Measurements from ENCODE around the gene COL4A2.
"Not testable (repeated sequence)": the region's sequence is repeated elsewhere in the genome, so short reads cannot be mapped to it uniquely, and the experiment has no call there.

COL4A2 gene

DNA sequence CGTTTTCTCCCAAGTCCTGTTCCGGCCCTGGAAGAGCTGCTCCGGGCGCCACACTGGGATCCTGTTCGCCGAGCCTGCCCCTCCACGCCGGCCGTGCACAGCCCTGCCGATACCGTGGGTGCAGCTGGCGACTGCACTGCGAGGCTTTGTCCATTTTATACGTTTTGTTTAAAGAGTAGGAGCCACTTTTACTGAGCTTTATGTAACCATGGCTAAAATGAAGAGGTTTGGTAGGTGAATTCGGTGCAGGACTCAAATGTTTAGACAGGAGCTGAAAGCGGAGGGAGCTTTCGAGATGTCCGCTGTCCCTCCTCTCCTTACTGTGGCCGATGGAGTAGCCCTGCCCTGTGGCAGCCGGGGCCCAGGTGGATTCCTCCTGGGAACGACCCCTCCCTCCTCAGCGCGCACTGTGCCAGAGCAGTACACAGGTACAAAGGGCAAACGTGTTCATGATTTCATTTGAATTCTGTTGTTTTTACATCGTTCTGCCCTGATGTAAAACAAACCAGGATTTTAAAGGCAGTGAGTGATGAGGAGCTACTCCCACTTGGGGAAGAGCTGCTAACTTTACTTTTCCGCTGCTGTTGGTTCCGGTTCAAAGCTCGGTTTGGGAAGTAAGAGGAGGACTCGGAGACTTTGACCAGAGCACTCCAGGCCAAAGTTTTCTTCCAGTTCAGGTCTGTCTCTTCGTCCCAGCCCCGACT is 1.7 kb downstream of the COL4A2 start:
- DNase-seq (ENCODE audit: low spot score): no peak

DNA sequence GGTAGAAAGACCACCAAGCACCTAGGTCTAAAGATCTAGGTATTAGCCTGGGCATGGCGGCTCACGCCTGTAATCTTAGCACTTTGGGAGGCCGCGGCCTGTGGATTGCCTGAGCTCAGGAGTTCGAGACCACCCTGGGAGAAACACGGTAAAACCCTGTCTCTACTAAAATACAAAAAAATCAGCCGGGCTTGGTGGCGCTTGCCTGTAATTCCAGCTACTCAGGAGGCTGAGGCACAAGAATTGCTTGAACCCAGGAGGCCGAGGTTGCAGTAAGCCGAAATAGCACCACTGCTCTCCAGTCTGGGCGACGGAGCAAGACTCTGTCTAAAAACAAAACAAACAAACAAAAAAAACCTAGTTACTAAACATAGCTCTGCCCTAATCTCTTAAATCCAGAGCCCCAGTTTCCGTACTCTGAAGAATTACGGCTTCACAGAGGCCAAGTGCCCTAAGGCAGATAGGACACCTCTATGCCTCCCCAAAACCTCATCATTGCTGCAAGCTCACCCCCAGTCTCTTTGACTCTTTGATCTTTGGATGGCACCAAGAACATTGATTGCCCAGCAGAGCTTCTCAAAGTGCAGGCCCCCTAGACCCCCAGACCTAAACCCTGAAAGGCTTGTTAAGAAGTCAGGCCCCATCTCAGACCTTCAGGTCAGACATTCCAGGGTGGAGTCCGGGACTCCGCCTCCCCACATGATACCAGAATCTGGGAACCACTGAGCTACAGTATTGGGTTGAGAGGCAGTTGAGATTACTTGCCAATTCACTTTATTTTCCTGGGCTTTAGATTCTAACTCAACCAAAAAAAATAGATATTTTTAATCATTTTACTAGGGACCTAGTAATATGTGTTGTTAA is 2.8 kb downstream of the COL4A2 start:
- no peak for DNase-seq (ENCODE audit: low spot score)

DNA sequence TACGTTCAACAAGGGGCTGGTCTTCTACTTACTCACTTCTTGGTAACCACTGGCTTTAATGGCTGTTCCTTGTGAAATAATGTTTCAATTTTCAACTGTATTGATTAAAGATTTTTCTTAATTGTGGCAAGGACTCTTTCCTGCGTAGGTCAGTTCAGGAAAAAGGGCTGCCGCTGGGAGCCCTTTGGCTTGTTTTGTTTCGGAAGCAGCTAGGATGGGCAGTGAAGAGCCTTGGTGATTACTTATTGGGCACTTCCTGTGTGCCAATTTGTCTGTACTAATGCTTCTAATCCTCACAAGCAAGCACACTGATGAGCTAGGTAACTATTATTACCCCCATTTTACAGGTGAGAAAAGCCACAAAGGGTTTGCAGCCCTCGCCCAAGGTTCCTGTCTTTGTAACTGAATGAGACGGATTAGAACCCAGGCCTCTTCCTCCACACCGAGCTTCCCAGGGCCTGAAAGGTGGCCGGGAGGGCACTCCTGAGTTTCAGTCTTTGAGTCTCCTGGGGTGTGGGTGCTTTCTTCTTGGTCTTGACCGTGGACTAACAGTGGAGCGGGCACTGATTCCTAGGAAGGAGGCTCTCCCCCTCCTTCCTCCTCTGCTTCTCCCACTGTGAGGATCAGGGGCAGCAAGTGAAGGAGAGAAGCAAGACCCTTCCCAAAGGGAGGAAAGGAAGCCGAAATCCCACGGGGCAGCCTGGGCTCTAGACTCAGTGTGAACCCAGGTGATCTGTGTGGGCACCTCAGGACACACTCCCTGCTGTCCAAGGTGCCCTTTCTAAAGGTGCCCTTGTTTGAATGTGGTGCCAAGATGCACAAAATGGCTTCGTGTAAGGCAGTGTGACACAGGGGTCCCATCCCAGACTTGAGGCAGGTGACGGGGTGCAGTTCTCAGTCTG is 3.7 kb downstream of the COL4A2 start:
- DNase-seq (ENCODE audit: low spot score): no peak

DNA sequence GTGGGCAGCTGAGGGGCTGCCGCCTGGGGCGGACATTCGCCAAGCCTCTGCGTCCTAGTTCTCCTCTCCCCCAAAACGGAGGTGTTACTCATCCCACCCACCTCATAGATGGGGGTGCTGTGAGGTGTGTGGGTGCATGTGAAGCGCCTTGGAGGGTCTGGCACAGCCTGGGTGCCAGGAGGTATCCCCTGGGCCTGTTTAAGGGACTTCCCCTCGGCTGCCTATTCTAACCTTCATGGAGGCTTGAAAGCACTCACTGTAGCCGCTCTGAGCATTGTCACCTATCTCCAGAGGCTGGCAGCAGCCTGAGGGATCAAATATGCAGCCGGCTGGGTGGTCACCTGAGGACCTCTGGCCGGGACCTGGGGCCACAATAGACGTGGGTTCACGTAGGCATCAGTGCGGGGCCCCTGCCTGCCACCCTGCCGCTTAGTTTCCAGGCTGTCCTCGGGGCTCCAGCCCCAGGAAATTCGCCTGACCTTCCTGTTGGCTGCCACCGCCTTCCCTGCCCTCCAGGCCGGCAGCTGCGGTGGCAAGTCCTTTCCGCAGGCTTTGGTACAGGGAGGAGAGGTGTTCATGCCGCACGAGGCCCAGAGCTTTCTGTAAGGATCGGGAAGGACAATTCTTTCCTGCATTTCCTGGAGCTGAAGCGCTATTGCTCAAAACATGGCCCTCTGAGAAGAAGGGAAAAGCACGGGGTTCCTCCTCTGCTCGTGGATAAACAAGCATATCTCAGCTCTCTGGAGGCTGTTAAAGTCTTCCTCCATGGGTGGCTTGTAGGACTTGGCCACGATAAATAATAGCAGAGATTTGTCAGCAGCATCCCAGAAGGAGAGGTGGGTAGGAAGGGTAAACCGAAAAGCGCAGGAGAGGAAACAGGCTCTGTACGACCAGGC is 4.6 kb downstream of the COL4A2 start:
- no peak for DNase-seq (ENCODE audit: low spot score)

DNA sequence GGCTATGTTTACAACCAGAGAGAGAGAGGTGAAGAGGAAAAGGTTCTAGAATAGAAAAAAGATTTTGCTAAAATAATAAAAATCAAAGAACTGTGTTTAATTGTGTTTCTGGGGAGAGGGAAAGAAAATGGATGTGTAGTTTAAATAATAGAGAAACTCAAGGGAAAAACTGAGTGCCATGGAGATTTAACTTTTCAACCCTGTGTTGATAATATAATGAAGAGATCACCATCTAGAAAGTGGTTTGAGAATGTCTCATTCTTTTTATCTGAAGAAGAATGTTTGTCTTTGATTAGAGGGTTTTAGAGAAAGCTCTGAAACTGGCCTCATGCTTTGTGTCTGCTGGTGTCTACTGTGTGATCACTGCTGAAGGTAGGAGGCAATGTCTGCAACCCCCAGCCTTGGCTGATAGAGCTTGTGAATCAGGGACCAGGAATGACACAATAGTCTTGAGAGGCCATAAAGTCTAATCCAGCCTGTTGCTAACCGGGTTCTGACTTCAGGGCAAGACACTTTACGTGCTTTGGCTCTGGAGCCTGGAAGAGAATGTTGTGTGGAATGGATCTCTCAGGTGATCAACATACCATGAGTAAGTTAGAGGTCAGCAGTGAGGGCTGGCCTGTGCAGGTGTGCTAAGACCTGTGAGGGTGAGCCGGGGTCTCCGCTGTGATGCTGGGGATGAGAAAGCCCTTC is 5.4 kb downstream of the COL4A2 start:
- no peak for DNase-seq (ENCODE audit: low spot score)

DNA sequence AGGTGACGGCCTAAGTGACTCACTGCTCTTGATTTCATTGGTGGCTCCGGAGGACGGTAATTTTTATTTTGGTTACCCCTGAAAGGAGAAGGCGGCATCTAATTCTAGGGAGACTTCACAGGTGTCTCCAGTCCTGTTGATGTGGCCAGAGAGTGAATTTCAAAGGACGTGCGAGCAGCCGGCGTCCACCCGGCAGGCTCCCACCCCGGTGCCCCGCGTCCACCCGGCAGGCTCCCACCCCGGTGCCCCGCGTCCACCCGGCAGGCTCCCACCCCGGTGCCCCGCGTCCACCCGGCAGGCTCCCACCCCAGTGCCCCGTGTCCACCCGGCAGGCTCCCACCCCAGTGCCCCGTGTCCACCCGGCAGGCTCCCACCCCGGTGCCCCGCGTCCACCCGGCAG is 6.2 kb downstream of the COL4A2 start:
- DNase-seq (ENCODE audit: low spot score): not testable (repeated sequence)

DNA sequence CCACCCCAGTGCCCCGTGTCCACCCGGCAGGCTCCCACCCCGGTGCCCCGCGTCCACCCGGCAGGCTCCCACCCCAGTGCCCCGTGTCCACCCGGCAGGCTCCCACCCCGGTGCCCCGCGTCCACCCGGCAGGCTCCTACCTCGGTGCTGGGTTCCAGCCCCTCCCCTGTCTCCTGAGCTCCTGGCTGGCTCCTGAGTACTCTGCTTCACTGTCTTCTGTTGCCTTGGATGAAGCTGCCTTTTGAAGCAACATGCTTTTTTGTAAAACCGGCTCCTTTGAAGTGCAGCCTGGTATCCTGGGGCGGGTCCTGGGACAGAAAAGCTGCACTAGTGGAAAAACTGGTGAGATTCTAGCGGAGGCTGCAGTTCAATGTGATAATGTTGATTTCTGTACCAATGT is 6.6 kb downstream of the COL4A2 start:
- not testable (repeated sequence) for DNase-seq (ENCODE audit: low spot score)

DNA sequence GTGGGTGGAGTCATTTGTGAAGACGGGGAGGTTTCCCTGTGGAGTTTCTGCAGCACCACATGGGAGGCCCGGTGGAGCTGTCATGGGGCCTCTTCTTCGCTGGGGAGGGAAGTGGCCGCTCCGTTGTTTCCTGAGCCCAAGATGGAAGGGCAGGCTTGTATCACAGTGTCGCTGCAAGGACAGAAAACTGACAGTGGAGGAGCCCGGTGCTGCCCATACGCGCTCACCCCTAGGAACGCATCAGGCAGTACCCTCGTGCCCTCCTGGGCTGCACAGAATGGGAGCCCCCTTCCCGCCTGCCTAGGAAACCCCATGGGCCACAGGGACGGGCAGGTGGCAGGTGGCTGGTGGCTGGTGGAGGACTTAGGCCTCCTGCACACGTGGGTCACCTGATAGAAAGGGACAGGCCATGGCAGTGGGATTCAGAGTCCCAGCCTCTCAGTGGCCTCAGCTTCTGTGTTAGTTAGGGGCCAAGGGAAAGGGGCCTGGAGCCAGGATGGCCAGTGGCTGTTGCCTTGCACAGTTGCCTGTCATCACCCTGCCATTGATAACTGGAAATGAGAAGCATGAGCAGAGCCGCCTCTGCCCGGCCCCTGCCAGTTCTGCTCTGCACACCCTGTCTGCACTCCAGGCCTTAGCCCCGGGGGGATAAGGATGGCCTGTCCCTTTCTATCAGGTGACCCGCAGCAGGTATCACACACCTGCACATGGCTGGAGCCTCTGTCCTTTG is 7.6 kb downstream of the COL4A2 start:
- no peak for DNase-seq (ENCODE audit: low spot score)

DNA sequence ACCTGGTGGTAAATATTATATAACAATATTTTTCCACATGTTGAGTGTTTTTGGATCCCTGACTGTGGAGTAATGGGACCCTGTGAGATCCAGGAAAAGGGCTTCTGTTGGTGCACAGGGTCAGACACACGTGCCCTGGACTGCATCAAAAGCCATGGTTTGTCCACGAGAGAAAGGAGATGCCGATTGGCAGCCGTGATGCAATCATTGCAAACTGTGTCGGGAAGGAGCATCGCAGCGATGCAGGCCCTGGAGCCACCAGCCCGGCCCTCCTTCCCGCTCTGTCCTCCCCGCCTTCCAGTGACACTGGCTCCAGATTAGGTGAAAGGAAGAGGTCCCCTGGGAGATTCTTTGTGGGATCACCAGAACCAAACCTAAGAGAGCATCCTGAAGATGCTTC is 9.1 kb downstream of the COL4A2 start:
- no peak for DNase-seq (ENCODE audit: low spot score)

DNA sequence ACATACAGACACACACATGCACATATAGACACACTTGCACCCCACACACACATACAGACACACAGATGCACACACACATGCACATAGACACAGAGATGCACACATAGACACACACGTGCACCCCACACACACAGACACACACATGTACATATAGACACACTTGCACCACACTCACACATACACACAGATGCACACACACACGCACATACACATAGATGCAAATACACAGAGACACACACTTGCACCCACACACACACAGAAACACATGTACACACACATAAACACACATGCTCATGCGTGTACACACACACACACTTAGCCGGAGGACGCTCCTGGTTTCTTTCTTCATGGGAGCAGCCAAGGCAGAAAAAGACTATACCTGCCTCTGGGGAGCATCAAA is 10.0 kb downstream of the COL4A2 start:
- DNase-seq (ENCODE audit: low spot score): no peak

DNA sequence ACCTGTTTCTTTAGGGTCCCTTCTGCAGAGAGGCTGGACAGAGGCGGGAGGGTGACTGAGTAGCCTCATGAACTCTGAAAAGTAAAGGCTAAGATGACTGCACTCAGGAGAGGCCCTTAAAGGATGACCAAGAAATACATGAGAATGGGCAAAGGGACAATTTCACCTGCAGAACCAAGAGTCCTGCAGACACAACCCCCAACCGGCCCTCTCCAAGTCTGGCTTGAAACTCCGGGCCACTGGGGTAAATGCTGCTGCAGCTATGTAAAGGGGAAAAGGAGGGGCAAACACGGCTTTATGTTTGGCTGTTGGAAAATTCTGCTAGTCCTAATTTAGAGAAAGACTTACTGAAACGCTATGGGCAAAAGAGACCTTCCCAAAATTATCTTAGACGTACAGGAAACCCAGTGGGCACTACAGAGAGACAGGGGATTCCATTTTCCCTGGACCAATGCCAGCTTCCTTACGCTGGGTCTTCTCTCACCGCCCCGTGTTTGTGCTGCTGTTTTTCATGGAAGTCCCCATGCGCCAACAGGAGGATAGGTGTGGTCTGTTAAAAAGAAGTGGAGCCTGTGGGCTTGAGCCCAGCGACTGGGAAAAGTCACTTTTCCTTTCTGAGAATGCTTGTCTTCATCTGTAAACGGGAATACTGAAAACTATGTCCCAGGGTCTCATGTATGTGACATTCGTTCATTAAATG is 10.6 kb downstream of the COL4A2 start:
- DNase-seq (ENCODE audit: low spot score): no peak

DNA sequence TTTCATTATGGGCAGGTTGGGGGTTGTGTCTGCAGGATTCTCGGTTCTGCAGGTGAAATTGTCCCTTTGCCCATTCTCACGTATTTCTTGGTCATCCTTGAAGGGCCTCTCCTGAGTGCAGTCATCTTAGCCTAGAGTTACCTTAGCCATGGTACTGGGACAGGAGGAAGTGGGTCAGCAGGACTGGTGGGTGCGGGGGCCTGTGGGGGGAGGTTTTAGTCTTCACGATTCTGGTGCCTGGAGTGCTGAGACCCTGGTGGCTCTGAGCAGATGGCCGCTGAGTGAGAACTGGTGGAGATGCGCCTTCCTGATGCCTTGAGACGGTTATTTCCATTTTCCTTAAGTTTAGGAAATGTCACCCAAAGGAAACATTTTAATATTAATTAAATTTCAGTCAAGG is 11.8 kb downstream of the COL4A2 start:
- no peak for DNase-seq (ENCODE audit: low spot score)

DNA sequence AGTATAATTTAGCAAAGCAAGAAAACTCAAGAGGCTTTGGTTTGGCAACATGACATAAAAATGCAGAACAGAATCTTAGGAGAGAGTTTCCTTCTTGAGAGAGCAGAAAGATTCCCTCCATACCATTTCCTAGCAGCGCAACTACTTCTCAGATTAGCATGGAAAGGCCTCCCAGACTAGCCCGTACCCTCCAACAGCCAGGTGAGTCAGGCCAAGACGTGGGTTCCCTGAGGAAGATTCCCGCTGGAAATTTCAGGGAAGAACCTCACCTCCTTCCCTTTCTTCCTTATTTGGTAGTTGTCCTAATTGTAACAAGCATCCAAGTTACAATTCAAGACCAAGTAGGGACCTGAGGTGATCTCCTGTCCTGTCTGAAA is 12.3 kb downstream of the COL4A2 start:
- DNase-seq (ENCODE audit: low spot score): no peak

DNA sequence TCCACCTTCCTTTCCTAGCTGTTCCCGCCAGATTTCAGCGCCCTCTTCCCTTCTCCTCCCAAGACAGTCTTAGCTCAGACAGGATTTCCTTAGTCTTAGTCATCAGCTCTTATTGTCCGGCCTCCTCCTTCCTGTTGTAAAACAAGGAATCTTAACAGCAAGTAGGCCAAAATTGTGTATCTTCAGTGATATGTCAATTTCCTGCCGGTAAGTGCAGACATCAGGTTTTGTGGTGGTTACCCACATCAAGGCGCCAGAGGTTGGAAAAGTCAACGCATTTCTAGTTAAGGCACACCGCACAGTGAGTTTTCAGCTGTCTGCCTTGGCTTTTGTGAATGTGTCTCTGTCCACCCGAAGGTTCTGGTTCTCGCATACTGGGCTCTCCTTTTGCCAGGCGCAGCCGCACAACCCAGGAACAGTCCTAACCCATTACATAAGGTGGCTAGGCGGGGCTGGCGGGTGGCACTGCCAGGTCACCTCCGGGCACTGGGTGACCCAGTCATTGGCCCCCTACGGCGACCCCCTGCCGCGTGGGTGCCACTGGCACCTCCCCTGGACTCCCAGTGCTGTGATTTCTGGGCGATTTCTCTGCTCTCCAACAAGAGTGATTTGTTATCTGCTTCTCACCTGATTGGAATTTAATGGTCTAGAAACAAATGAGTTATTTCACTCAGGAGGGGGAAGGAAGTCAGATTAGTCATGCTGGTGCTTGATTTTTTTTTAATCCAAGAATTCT is 12.9 kb downstream of the COL4A2 start:
- DNase-seq (ENCODE audit: low spot score): no peak

DNA sequence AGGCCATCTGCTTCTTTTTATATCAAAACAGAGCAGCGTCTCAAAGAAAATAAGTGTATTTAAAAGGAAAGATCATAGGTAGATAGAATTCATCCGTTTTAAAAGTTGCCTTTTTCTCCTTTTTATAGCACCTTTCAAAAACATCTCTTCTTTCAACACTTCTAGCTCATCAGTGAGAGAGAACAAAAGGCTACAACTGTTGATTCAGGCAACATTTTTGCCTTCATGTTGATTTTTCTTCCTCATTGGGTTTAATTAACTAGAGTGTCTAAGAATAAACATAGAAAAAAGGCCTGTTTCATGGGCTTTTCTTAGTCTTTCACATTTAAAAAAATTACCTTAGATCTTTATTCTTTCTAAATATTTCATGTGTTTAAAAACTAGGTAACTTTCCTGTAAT is 13.6 kb downstream of the COL4A2 start:
- no peak for DNase-seq (ENCODE audit: low spot score)

DNA sequence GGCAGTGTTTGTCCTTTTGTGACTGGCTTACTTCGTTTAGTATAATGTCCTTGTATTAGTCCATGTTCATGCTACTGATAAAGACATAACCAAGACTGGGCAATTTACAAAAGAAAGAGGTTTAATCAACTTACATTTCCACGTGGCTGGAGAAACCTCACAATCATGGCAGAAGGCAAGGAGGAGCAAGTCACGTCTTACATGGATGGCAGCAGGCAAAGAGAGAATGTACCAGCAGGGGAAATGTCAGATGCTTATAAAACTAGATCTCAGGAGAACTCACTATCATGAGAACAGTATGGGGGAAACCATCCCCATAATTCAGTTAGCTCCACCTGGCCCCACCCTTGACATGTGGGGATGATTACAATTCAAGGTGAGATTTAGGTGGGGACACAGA is 14.5 kb downstream of the COL4A2 start:
- DNase-seq (ENCODE audit: low spot score): not testable (repeated sequence)

DNA sequence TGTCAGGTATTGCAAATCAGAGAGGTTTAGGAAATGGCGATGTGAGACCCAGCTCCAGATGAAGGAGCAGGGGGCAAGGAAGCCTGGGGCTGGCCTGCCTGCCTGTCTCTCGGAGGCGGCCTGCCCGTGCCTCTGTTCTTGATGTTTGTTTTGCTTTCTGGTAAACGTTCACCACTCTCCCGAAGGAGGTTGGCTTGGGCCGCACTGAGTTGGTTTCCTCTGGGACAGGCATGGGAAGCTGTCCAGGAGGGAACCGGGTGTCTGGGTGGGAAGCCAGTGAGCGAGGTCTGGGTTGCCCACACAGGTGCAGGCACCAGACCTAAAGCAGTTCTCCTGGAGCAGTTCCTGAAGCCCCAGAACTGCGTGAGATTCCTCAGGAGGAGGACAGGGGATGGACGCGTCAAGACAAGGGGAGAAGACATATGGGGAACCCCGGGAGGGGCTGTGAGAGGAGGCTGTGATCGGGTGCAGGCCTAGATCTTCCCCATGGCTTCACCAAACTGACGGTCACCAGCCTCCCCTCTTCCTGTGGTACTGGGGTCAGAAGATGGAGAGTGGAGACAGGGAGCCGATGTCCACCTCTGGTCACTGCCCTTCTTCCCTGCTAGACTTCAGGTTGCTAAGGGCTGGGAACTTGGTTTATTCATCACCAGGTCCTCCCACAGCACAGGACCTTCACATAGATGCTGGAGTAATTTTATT is 15.2 kb downstream of the COL4A2 start:
- no peak for DNase-seq (ENCODE audit: low spot score)

DNA sequence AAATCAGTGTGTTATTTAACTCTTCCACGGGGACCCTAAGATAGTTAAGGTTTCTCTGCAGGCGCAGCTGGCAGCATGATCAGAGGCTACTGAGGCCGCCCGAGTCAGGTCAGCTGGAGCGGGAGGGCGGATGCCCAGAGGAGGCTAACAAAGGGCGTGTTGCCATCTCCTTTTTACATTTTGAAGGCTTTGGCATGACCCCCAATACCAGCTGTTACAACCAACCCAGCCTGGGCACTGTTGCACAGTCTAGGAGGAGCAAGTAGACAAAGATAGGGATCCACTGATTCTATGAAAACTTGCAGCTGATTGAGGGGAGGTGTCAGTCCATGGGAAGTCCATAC is 15.7 kb downstream of the COL4A2 start:
- no peak for DNase-seq (ENCODE audit: low spot score)
